HG03108 (cell line): ENCODE results near the gene SEMA6A.

Experiments used
- ATAC-seq: cut with Tn5 transposase; IDR thresholded peaks from one replicate; pipeline ENCODE4 v1.9.1; 2021; ENCODE audit warnings: moderate library complexity; ENCODE audit not compliant: unreplicated experiment

Gene SEMA6A

DNA sequence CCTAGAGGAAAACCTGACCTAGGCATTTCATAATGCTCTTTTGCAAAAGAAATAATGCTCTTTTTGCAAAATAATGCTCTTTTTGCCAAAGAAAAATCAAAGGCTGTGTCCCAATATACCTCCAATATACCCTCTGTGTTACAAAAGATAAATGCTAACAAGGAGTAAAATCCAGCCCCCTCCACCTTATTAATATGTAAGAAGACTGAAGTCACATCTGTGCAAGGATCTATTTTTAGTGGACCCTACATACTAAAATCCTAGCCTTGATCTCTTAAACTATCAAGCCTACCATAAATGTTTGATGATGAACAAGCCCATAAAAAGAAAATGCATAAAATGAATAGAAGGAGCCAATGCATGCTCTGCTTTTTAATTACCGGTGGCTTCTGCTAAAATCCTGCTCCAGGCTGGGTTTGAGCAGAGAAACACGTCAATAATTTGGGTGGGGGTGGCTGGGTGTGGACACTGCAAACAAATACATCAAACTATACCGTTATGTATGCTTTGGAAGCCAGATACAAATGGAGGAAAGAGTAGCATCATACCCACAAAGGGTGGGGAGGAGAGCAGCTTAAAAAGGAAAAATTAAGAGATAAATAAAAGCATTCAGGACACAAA, 131.6 kb downstream of the SEMA6A start:
- no peak for ATAC-seq

- ATAC-seq, result no peak
Observed at GRCh38 chr5:116442095-116442534, 132.5 kb downstream of the SEMA6A start.

DNA sequence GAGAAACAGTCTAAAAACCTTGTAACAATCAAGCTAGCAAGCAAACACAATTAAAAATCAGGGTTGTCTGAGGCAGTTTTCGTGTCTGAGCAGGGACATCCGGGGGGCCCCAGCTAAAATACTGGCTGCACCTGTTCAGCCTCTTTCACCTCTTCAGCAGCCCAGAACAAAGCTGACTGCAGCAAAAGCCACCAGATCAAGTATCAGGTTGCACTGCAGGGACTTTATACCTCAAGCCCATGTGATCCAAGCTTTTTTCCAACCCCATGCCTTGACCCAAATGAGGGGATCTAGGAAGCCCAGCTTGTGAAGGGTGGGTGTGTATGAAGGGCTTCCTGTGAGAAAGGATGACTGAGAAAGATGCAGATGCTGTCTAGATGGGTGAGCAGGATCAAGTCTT, 133.4 kb downstream of the SEMA6A start:
- no peak for ATAC-seq

- ATAC-seq, result no peak
Observed at GRCh38 chr5:116440457-116441001, 134.1 kb downstream of the SEMA6A start.

- no peak for ATAC-seq
Observed at GRCh38 chr5:116439905-116440304, 134.7 kb downstream of the SEMA6A start.

DNA sequence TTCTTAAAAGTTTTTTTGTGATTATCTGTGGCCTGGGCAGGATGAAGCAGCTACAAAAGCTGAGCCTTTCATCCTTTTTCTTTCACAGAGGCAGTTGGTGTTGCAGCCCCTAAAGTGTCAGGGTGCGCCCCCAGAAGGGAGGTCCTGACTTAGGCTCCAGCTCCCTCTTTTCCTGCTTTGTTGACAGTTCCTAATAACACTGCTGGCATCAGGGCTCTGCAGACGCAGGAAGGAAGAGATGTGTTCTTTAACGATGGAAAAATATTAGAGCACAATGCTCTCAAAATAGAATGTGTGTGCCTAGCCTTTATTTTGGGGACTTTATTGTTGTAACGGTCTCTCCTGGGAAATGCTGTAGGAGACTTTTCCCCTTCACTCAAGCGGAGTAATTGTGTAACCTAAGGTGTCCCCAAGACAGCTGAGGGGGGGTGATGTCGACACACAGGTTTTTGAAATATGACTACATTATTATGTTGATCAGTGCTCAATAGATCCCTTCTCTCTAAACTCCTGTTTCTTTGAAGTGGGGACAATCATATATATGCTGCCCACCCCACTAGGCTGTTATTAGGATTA, 135.6 kb downstream of the SEMA6A start:
- no peak for ATAC-seq

DNA sequence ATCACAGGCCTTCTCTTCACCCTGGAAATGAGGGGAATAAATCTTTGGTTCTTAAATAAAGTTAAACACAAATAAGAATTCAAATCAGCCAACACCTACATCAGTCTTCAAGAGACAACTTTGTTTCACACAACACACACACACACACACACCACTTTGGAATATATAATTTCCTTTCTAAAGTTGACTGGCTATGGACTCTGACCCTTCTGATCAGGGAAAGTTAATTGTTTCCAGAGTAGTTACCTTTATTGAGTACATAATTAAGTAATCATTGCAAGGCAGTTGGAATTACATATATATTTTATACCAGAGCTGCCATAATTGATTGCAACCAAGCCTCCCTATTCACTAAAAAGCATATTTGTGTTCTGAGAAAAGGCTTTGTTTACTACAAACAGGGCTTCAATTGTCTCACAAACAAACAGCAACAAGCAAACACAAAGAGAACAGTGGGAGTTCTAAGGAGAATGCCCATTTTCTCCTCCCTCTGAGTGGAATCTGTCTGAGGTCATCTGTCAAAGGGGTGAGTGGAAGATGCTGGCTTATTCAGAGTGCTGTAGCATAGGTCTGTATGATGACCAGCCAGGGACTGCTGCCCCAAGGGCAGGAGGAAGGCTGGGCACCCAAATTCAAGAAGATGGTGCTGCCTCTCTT, 136.6 kb downstream of the SEMA6A start:
- ATAC-seq, result no peak

DNA sequence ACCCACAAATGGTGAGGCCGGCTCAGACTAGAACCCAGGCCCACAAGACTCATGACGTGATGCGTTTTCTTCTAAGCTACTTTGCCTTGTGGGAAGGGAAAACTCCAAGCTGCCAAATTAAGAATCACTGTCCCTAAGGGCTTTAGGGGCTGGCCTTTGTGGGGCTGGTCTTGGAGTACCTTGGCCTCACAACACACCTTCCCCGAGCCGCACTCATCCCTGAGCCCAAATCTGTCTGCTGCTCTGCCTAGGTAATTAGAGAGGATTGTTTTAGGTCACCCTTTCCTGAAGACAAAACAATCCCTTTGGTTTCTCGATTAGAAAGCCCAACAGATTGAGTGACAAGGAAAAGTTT, 137.3 kb downstream of the SEMA6A start:
- ATAC-seq, result no peak

DNA sequence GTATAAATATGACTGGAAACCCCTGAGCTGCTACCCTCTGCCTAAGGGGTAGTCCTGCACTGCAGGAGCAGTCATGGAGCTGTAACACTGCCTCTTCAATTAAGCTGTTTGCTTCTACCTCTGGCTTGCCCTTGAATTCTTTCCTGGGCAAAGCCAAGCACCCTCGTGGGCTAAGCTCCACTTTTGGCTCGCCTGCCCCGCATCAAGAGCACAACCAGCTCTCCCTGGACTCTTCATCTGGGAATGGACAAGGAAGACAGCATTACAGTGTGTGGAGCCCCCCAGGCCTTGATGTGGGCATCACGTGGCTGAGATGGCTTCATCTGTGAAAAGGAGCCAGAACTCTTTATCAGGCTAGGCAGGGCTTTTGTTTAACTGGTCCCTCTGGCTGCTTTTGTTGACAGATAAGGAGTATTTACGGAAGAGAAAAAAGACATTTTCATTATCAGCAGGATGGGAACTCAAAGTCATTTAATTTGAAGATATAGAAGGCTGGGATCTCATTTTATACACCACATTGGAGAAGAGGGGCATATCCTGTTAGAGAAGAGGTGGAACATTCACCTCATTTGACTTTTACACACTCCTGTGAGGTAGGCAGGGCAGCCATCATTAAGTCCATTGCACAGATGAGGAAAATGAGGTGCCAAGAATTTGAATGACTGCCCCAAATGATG, 137.8 kb downstream of the SEMA6A start:
- no peak for ATAC-seq

DNA sequence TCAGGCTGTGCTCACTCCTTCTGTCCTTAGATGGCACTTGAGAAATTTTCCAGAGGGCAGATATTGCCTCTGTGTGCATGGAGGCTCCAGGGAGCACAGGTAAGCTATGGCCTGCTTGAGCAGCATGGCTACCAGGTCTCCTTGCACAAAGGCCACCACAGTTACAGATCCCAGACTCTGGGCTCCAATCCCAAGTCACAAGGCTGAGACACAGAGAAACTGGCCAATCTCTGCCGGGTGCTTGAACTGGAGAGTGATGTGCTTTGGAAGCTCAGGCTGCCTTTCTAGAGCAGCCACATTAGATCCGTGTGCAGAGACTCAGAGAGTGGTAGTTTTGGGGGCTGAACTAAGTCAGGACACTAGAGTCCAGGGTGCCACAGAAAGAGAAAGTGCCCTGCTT, 145.7 kb downstream of the SEMA6A start:
- no peak for ATAC-seq

- ATAC-seq, result no peak
Observed at GRCh38 chr5:116428413-116428812, 146.2 kb downstream of the SEMA6A start.

DNA sequence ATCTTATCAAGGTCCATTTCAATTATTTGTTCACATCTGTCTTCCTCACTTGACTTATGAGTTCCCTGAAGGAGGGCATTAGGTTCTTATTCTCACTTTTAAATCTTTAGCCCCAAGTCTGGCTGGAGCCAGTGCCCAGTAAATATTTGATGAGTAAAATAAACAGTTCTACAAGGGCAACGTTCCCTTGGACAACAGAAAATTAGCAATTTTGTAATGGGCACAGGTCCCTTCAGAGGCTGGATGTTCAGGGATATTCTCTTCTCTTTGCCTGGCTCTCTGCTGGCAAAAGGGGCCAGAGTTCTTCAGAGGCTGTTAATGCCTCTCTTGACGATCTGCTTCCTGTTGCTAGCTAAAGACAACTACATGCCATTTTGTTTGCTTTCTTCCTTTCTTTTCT, 149.7 kb downstream of the SEMA6A start:
- no peak for ATAC-seq

GRCh38 chr5:116424258-116424615, 150.4 kb downstream of the SEMA6A start:
- no peak for ATAC-seq

DNA sequence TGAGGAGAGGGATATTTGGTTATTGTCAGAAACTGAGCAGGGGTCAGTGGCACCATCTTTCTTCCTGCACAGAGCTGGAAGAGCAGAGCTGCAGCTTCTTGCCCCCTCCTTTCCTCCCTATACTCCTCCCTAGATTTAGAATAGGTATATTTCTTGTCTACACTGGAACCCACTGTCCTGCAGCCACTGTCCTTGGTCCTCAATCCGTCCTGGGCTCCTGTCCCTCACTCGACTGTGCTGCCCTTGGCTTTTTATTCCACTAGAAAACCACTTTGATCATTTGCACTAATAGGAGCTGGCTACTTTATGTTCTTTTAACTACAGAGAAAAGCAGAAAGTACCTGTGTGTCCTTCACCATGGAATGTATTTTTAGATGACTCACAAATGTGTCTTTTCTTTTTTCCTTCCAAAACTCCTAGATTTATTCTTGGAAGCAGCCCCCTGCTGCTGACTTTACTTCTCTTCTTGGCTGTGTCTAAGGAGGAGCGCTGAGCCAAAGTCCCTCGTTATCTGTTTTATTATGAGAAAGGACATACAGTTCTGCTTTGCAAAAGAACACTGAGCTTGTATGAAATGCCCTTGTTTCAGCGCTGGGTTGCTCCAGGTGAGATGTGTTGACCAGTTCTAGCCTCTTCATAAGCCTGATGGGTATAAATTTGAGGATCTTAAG, 150.9 kb downstream of the SEMA6A start:
- no peak for ATAC-seq

- no peak for ATAC-seq
Observed at GRCh38 chr5:116423141-116423540, 151.5 kb downstream of the SEMA6A start.

DNA sequence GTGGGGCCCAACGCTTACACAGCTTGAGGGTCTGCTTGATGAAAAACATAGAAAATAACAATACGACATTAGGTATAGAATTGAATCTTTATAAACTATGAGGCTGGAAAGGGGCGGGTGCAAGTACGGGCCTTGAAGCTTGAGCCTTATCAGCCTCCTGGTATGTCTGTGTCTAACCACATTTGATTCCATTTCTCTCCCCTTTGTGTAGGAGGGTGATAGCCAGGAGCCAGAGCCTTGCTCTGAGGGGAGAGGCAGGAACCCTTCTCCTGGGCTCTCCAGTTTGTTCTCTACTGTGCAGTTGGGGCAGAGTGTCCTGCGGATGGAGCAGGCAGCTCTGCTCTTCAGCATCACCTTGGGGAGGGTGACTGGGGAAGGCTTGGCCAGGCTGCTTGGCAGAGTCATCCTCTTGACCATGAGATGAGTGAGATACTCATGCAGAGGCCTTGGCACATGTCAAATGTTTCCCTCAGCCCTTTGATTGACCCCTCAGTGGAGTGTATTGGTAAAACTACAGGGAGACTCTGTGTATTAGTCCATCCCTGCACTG, 153.5 kb downstream of the SEMA6A start:
- no peak for ATAC-seq

DNA sequence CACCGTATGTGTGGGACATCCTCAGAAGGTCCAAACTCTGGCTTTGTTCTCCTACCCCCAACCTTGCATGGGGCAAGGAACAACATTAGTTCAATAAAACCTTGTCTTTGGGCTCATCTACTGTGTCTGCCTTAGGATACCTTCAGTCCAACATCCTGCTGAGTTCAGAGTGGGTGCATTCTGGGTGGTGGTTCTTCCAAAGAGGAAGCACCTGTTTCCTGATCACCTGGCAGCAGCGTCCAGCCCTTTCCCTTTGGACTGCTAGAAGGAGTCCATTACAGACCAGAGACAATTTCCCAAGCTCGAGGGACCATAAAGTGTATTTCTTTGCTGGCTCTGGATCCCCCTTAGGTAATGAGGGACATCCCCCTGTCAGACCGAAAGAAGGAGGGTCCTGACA, 154.1 kb downstream of the SEMA6A start:
- no peak for ATAC-seq

- ATAC-seq, result no peak
Observed at GRCh38 chr5:116419258-116419657, 155.4 kb downstream of the SEMA6A start.

DNA sequence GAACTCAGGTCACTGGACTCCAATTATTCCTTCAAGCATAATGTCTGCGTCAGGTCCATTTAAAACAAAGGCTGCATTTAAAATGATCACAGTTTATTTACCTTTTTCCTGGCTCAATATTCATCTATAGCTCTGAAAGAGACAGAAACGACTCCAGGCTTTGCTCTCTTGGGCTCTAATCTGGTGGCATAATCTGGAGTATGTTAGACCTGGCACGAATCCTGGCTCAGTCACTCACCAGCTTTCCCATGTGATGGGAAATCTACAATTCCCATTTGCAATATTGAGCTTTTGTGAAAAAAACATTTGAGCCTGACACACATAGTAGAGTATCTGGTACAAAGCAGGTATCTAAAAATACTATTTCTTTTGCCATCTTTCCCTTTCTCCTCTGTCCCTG, 155.8 kb downstream of the SEMA6A start:
- ATAC-seq, result no peak

DNA sequence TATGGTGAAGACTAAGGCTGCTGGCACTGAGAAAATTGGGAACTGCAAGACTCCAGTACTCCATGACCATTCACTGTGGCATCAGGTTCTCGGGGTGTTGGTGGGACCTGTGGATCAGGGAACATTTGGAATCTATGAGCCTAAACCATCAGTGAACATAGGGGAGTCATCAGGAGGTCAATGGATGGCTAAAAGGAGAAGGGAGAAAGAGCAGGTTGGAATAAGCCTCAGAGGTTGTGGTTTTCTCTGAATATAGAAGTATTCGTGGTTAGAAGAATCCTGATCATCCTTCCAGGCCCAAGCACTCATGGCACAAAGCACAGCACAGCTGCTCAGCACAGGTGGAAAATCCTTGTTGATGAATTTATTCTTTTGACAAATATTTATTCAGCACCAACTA, 156.6 kb downstream of the SEMA6A start:
- ATAC-seq, result no peak

- no peak for ATAC-seq
Observed at GRCh38 chr5:116415989-116416388, 158.6 kb downstream of the SEMA6A start.
